H54 (cell line): ENCODE measurements around the gene GDPD3.

Experiments
- DNase-seq: peaks from one replicate; pipeline ENCODE4 v3.0.0; 2011; ENCODE audit warnings: low spot score, mixed read lengths; ENCODE audit not compliant: insufficient read length
- FAIRE-seq: peaks from 3 replicates; lab custom pipeline; 2011; peaks lifted over from hg19 to GRCh38; lab: Jason Lieb, UNC
- POLR2A ChIP-seq: IDR thresholded peaks from 2 replicates; pipeline ENCODE4 v1.6.1; 2011; ENCODE audit warnings: low read depth, mild to moderate bottlenecking, low read length

The GDPD3 gene

GRCh38 chr16:30054959-30055553 is 58.3 kb downstream of the GDPD3 start:
- FAIRE-seq (no peak), DNase-seq (no peak)
- TF ChIP-seq POLR2A: no peak
